CD14-positive monocyte (primary cell): ENCODE data around the gene TTC38. TPM values are rescaled to one million over a fixed set of nuclear protein-coding genes. Genes with fewer than 3 reads are reported as not detected.

ENCODE experiments used
- DNase-seq, 3 donors: peaks; one replicate each; pipeline ENCODE4 v3.0.0-alpha.2; 2011 to 2022
- H2AFZ ChIP-seq: 2 replicates; pipeline ENCODE4 v1.6.0; 2012; ENCODE audit warnings: mild to moderate bottlenecking, low read depth, low read length, inconsistent platforms; ENCODE audit not compliant: insufficient read depth, poor library complexity, severe bottlenecking
- H3K27ac ChIP-seq, 2 donors: 1 replicate in 1 of 2; 2 replicates in 1 of 2; pipeline ENCODE4 v1.5.1; 2012 to 2013; ENCODE audit warnings: low read length in 2 of 2, control low read depth in 1 of 2, inconsistent platforms in 1 of 2, low read depth in 1 of 2, mild to moderate bottlenecking in 1 of 2
- H3K27me3 ChIP-seq, 2 donors: one replicate each; pipeline versions ENCODE4 v1.6.0 to v1.6.1; 2011 to 2013; ENCODE audit warnings: low read length in 2 of 2; ENCODE audit not compliant: control insufficient read depth in 2 of 2, insufficient read depth in 2 of 2
- H3K36me3 ChIP-seq, 2 donors: replicated peaks in 1 of 2; 1 replicate in 1 of 2; 2 replicates in 1 of 2; pipeline versions ENCODE4 v1.5.1 to v1.6.1; 2012 to 2013; ENCODE audit warnings: low read length in 2 of 2, control low read depth in 1 of 2, inconsistent platforms in 1 of 2, mild to moderate bottlenecking in 1 of 2; ENCODE audit not compliant: insufficient read depth in 2 of 2, control insufficient read depth in 1 of 2
- H3K4me1 ChIP-seq, 2 donors: 1 replicate in 1 of 2; 2 replicates in 1 of 2; pipeline versions ENCODE4 v1.5.1 to v1.6.1; 2012 to 2013; ENCODE audit warnings: low read length in 2 of 2, control low read depth in 1 of 2, inconsistent platforms in 1 of 2, mild to moderate bottlenecking in 1 of 2, moderate library complexity in 1 of 2; ENCODE audit not compliant: insufficient read depth in 2 of 2, control insufficient read depth in 1 of 2
- H3K4me2 ChIP-seq: replicated peaks from 2 replicates; pipeline ENCODE3; 2012; ENCODE audit warnings: low read length, moderate library complexity, mild to moderate bottlenecking; ENCODE audit not compliant: poor library complexity, severe bottlenecking; ENCODE audit errors: extremely low read depth
- H3K4me3 ChIP-seq, 3 experiments: fragments of 200-600 bp in 1 of 3; sonication (generic) in 1 of 3; replicated peaks in 1 of 3; 1 replicate in 2 of 3; 2 replicates in 1 of 3; pipeline ENCODE4 v1.5.1; 2011 to 2013; ENCODE audit warnings: low read length in 3 of 3, mild to moderate bottlenecking in 3 of 3, control low read depth in 2 of 3, low read depth in 2 of 3, inconsistent platforms in 1 of 3, moderate library complexity in 1 of 3
- H3K79me2 ChIP-seq: 2 replicates; pipeline ENCODE4 v1.6.0; 2012; ENCODE audit warnings: mild to moderate bottlenecking, control low read depth, inconsistent platforms, low read length, moderate library complexity; ENCODE audit not compliant: insufficient read depth
- H3K9ac ChIP-seq: 2 replicates; pipeline ENCODE4 v1.6.0; 2017; ENCODE audit warnings: low read length, mild to moderate bottlenecking; ENCODE audit not compliant: insufficient read depth, poor library complexity, severe bottlenecking
- H3K9me3 ChIP-seq, 2 donors: replicated peaks in 1 of 2; 1 replicate in 1 of 2; 2 replicates in 1 of 2; pipeline versions ENCODE4 v1.5.1 to v1.6.1; 2012 to 2013; ENCODE audit warnings: low read length in 2 of 2, control low read depth in 1 of 2; ENCODE audit not compliant: control insufficient read depth in 1 of 2, insufficient read depth in 1 of 2
- H4K20me1 ChIP-seq: 2 replicates; pipeline ENCODE4 v1.6.0; 2012; ENCODE audit warnings: mild to moderate bottlenecking, low read length, control low read depth, moderate library complexity; ENCODE audit not compliant: insufficient read depth
- H3K27ac Mint-ChIP-seq, 7 donors: one replicate each; pipeline ENCODE4 v1.8.0; 2020; ENCODE audit warnings: mild to moderate bottlenecking in 7 of 7, mixed read lengths in 7 of 7, moderate library complexity in 6 of 7, inconsistent platforms in 2 of 7
- H3K27me3 Mint-ChIP-seq, 3 donors: one replicate each; pipeline ENCODE4 v1.8.0; 2021 to 2022; ENCODE audit warnings: low read depth in 3 of 3, mild to moderate bottlenecking in 3 of 3, mixed read lengths in 3 of 3, moderate library complexity in 3 of 3, inconsistent platforms in 1 of 3
- H3K36me3 Mint-ChIP-seq, 2 donors: one replicate each; pipeline ENCODE4 v1.8.0; 2020; ENCODE audit warnings: mixed read lengths in 2 of 2, inconsistent platforms in 1 of 2, mild to moderate bottlenecking in 1 of 2
- H3K4me1 Mint-ChIP-seq: one replicate; pipeline ENCODE4 v1.8.0; 2020; ENCODE audit warnings: mild to moderate bottlenecking, mixed read lengths
- H3K4me3 Mint-ChIP-seq, 2 donors: one replicate each; pipeline ENCODE4 v1.8.0; 2020; ENCODE audit warnings: mild to moderate bottlenecking in 2 of 2, mixed read lengths in 2 of 2, moderate library complexity in 1 of 2
- H3K9me3 Mint-ChIP-seq, 7 donors: one replicate each; pipeline ENCODE4 v1.8.0; 2020 to 2022; ENCODE audit warnings: mixed read lengths in 7 of 7, mild to moderate bottlenecking in 6 of 7, moderate library complexity in 6 of 7, inconsistent platforms in 2 of 7
- WGBS: methylation state at CpG from one replicate; pipeline ENCODE4 v1.1.5; 2013; ENCODE audit warnings: missing lambda C conversion rate; ENCODE audit not compliant: insufficient coverage; 5-methylcytosine and 5-hydroxymethylcytosine counted together
- intact Hi-C, 2 donors: fragments of 100-400 bp; cut with micrococcal nuclease; formaldehyde crosslinking; loops; one replicate each; pipeline versions ENCODE4 v1.15.0 to v1.15.1; 2023
- polyA plus RNA-seq, 3 donors: library from polyadenylated mRNA; depleted of rRNA in 1 of 3; unstranded in 2 of 3; stranded (reverse) in 1 of 3; fragments of 300-500 nt in 2 of 3; fragments of >200 nt in 1 of 3; fragmentation: Illumina TruSeq in 2 of 3; gene quantifications; 1 replicate in 2 of 3; 2 replicates in 1 of 3; pipeline ENCODE4 v1.2.3, GENCODE V29; 2012 to 2021
- TF ChIP-seq, protein P1 (sequence below): fragments of 200-600 bp; IDR thresholded peaks from one replicate; pipeline ENCODE4 v1.8.0; 2022; ENCODE audit warnings: antibody characterized with exemption, mild to moderate bottlenecking

The TTC38 gene
- polyA plus RNA-seq, 3 donors = 14.7 to 22.5 (median 17.0) TPM

DNA sequence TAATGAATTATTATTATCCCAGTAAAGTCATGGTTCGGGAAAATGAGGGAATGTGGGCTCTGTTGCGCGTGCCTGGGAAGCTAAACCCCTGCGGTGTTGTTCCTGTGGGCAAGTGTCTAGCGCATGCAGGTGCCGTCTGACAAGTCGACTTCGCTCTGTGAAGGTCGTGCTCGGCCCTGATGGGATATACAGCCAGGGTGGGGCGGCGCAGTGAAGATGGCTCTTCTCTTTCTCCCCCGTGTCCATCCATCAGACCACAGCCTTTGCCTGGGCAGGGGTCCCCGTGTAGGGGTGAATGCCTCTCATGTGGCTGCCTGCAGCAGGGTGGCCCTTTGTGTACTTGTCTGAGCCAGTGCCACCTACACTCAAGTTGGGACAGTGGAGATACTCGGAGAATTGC, 54.9 kb downstream of the TTC38 start:
- Histone ChIP-seq H3K4me3 (no peak overlapping the region), H2AFZ (no peak overlapping the region), H3K27me3 (no peaks in the 10 kb centered on the region), H3K36me3 (peaks cover 67 to 93% of the 10 kb centered on the region in 2 donors), H3K27ac (no peak overlapping the region), H3K9me3 (no peaks in the 10 kb centered on the region), H4K20me1 (no peaks in the 10 kb centered on the region), H3K9ac (no peak overlapping the region), H3K4me1 (no peaks in the 10 kb centered on the region), H3K4me2 (no peak overlapping the region), H3K79me2 (peaks cover 36% of the 10 kb centered on the region)
- Mint-ChIP-seq H3K27me3 (peaks cover 0 to 2% (median 0%) of the 10 kb centered on the region in 3 donors), H3K9me3 (no peaks in the 10 kb centered on the region), H3K36me3 (peaks cover 83 to 99% of the 10 kb centered on the region in 2 donors), H3K4me3 (no peak overlapping the region), H3K4me1 (no peaks in the 10 kb centered on the region), H3K27ac (peak overlapping the region in 1 of 7 donors; percentile 27)
- DNase-seq = no peak
- 98% methylated on average over 14 of the region's 15 CpGs for WGBS
- TF ChIP-seq, protein P1, sequence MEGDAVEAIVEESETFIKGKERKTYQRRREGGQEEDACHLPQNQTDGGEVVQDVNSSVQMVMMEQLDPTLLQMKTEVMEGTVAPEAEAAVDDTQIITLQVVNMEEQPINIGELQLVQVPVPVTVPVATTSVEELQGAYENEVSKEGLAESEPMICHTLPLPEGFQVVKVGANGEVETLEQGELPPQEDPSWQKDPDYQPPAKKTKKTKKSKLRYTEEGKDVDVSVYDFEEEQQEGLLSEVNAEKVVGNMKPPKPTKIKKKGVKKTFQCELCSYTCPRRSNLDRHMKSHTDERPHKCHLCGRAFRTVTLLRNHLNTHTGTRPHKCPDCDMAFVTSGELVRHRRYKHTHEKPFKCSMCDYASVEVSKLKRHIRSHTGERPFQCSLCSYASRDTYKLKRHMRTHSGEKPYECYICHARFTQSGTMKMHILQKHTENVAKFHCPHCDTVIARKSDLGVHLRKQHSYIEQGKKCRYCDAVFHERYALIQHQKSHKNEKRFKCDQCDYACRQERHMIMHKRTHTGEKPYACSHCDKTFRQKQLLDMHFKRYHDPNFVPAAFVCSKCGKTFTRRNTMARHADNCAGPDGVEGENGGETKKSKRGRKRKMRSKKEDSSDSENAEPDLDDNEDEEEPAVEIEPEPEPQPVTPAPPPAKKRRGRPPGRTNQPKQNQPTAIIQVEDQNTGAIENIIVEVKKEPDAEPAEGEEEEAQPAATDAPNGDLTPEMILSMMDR = no peak
- intact Hi-C loops = no loop called here

- Histone ChIP-seq H3K36me3 (peaks cover 66 to 93% of the 10 kb centered on the region in 2 donors), H3K9me3 (no peaks in the 10 kb centered on the region), H3K27ac (no peak overlapping the region), H3K4me3 (no peak overlapping the region), H3K79me2 (peaks cover 31% of the 10 kb centered on the region), H3K27me3 (no peaks in the 10 kb centered on the region), H3K4me1 (no peaks in the 10 kb centered on the region), H3K9ac (no peak overlapping the region), H4K20me1 (no peaks in the 10 kb centered on the region), H3K4me2 (no peak overlapping the region), H2AFZ (no peak overlapping the region)
- WGBS = 95% methylated on average over 19 of the region's 19 CpGs
- intact Hi-C loops = no loop called here
- Mint-ChIP-seq H3K4me3 (no peak overlapping the region), H3K27ac (no peak overlapping the region), H3K4me1 (no peaks in the 10 kb centered on the region), H3K36me3 (peaks cover 83 to 99% of the 10 kb centered on the region in 2 donors), H3K9me3 (no peaks in the 10 kb centered on the region), H3K27me3 (peaks cover 0 to 2% (median 0%) of the 10 kb centered on the region in 3 donors)
- TF ChIP-seq, protein P1 = no peak
- DNase-seq = no peak
These were observed 55.4 kb downstream of the TTC38 start for GRCh38 chr22:46323162-46323561.
